GM12878 (cell line): ENCODE measurements around the gene CMTM1. TPM values are rescaled to one million over a fixed set of nuclear protein-coding genes. Genes with fewer than 3 reads are reported as not detected.

ENCODE experiments used
- ATAC-seq: fragments of 200-7000 bp; cut with Tn5 transposase; 3 replicates; pipeline ENCODE4 v1.9.1; 2020; ENCODE audit warnings: mild to moderate bottlenecking, moderate library complexity
- BruUV-seq: library from RNA; stranded (reverse); fragments of 400-500 nt; replicated peaks from 2 replicates; lab custom pipeline; 2021; lab: Mats Ljungman, UMichigan
- CTCF ChIA-PET: fragments of 300-600 bp; sonication (Branson Sonifier 250); formaldehyde crosslinking; extraction: SDS; loops from one replicate; lab custom pipeline; 2021; ENCODE audit warnings: inconsistent platforms; lab: Yijun Ruan, JAX
- POLR2A ChIA-PET: fragments of 350-600 bp; formaldehyde crosslinking; extraction: SDS; loops from one replicate; lab custom pipeline; 2021; ENCODE audit warnings: inconsistent platforms; lab: Charles Lee
- RAD21 ChIA-PET: fragments of 300-600 bp; sonication (Branson Sonifier 250); formaldehyde crosslinking; loops from one replicate; lab custom pipeline; 2023; ENCODE audit warnings: antibody characterized with exemption; ENCODE audit not compliant: unreplicated experiment; lab: Charles Lee
- SMC1A ChIA-PET: fragments of 300-600 bp; sonication (Branson Sonifier 250); formaldehyde crosslinking; loops from one replicate; lab custom pipeline; 2023; ENCODE audit not compliant: unreplicated experiment, uncharacterized antibody; lab: Charles Lee
- DNase-seq: peaks from one replicate; pipeline ENCODE4 v3.0.0-alpha.2; 2011; ENCODE audit warnings: low read depth, low spot score
- FAIRE-seq: peaks from 3 replicates; lab custom pipeline; 2011; peaks lifted over from hg19 to GRCh38; lab: Jason Lieb, UNC
- H2AFZ ChIP-seq: 2 replicates; pipeline ENCODE4 v1.6.0; 2011; ENCODE audit warnings: low read depth, low read length, control low read depth; ENCODE audit not compliant: control insufficient read depth
- H3K27ac ChIP-seq: 2 replicates; pipeline ENCODE4 v1.5.1; 2011; ENCODE audit warnings: control low read depth; ENCODE audit not compliant: control insufficient read depth, insufficient read depth
- H3K27me3 ChIP-seq, 2 experiments: replicated peaks in 1 of 2; 2 replicates each; pipeline versions ENCODE4 v1.6.0 to v1.6.1; 2011; ENCODE audit warnings: low read length in 1 of 2; ENCODE audit not compliant: control insufficient read depth in 2 of 2, insufficient read depth in 2 of 2
- H3K36me3 ChIP-seq, 2 experiments: 2 replicates each; pipeline ENCODE4 v1.5.1; 2011; ENCODE audit warnings: low read length in 1 of 2; ENCODE audit not compliant: control insufficient read depth in 2 of 2, insufficient read depth in 2 of 2
- H3K4me1 ChIP-seq: 2 replicates; pipeline ENCODE4 v1.6.1; 2011; ENCODE audit warnings: mild to moderate bottlenecking, low read length, moderate library complexity, mixed read lengths; ENCODE audit not compliant: control insufficient read depth, insufficient read depth
- H3K4me2 ChIP-seq: 2 replicates; pipeline ENCODE4 v1.6.0; 2011; ENCODE audit warnings: control low read depth; ENCODE audit not compliant: control insufficient read depth, insufficient read depth
- H3K4me3 ChIP-seq: fragments of 200-600 bp; sonication (generic); 2 replicates; pipeline ENCODE4 v1.5.1; 2016
- H3K79me2 ChIP-seq: 2 replicates; pipeline ENCODE4 v1.6.0; 2011; ENCODE audit warnings: low read length; ENCODE audit not compliant: control insufficient read depth, insufficient read depth
- H3K9ac ChIP-seq: 2 replicates; pipeline ENCODE4 v1.8.0; 2011; ENCODE audit warnings: low read length, control low read depth, mixed read lengths; ENCODE audit not compliant: control insufficient read depth, insufficient read depth
- H3K9me3 ChIP-seq: replicated peaks from 3 replicates; pipeline ENCODE4 v1.5.1; 2011; ENCODE audit warnings: mild to moderate bottlenecking, low read length; ENCODE audit not compliant: control insufficient read depth, insufficient read depth
- H4K20me1 ChIP-seq: 2 replicates; pipeline ENCODE4 v1.6.0; 2011; ENCODE audit not compliant: control insufficient read depth, insufficient read depth
- CBX5 ChIP-seq: sonication (generic); IDR thresholded peaks from 2 replicates; pipeline ENCODE4 v1.6.1; 2016; ENCODE audit warnings: low read depth, moderate library complexity, mild to moderate bottlenecking, inconsistent platforms
- NRF1 ChIP-seq: conservative IDR thresholded peaks from 2 replicates; pipeline ENCODE4 v1.6.1; 2011; ENCODE audit warnings: mild to moderate bottlenecking, low read depth, low read length, improper control_type of control experiment
- RAD51 ChIP-seq: fragments of 450-650 bp; IDR thresholded peaks from 2 replicates; pipeline ENCODE4 v1.6.1; 2016; ENCODE audit warnings: moderate library complexity, mild to moderate bottlenecking, inconsistent platforms
- WGBS: methylation state at CpG from one replicate; pipeline ENCODE4 v1.1.6; 2016; ENCODE audit warnings: low lambda C conversion rate; ENCODE audit not compliant: insufficient replicate concordance, insufficient coverage; ENCODE audit errors: missing lambda C conversion rate; 5-methylcytosine and 5-hydroxymethylcytosine counted together
- in situ Hi-C: fragments of 300-500 bp; cut with MboI; formaldehyde crosslinking; loops from 9 replicates; pipeline ENCODE4 v1.14.3; 2018; ENCODE audit warnings: mixed read lengths
- intact Hi-C: fragments of 100-400 bp; cut with micrococcal nuclease; formaldehyde crosslinking; loops from one replicate; pipeline ENCODE4 v1.14.2; 2022; ENCODE audit not compliant: unreplicated experiment
- polyA plus RNA-seq, 11 experiments: library from polyadenylated mRNA; depleted of rRNA in 4 of 11; unstranded in 6 of 11; stranded (reverse) in 5 of 11; fragments of >200 nt; fragmentation: Nextera tagmentation in 4 of 11; fragmentation: Illumina TruSeq in 1 of 11; extraction: Ambion mirVana in 4 of 11; extraction: Trizol in 1 of 11; gene quantifications; 1 replicate in 1 of 11; 2 replicates in 10 of 11; pipeline versions ENCODE4 v1.2.1 to v1.2.3, GENCODE V29; 2011 to 2016; ENCODE audit warnings: inconsistent platforms in 2 of 11, missing spikeins in 2 of 11, low read depth in 1 of 11
- total RNA-seq, 4 experiments: library from RNA; depleted of rRNA in 3 of 4; stranded (reverse); fragments of >200 nt in 3 of 4; fragmentation: Illumina TruSeq in 1 of 4; extraction: Trizol in 1 of 4; gene quantifications; 2 replicates each; pipeline versions ENCODE4 v1.2.1 to v1.2.3, GENCODE V29; 2013 to 2021

CMTM1 gene
- total and polyA plus RNA-seq, 10 of the 15 experiments (the other 5 are each of a cell fraction or from before 2014, with no cell fraction given), result 0.09 to 3.0 (median 1.4) TPM; not detected in 2

DNA sequence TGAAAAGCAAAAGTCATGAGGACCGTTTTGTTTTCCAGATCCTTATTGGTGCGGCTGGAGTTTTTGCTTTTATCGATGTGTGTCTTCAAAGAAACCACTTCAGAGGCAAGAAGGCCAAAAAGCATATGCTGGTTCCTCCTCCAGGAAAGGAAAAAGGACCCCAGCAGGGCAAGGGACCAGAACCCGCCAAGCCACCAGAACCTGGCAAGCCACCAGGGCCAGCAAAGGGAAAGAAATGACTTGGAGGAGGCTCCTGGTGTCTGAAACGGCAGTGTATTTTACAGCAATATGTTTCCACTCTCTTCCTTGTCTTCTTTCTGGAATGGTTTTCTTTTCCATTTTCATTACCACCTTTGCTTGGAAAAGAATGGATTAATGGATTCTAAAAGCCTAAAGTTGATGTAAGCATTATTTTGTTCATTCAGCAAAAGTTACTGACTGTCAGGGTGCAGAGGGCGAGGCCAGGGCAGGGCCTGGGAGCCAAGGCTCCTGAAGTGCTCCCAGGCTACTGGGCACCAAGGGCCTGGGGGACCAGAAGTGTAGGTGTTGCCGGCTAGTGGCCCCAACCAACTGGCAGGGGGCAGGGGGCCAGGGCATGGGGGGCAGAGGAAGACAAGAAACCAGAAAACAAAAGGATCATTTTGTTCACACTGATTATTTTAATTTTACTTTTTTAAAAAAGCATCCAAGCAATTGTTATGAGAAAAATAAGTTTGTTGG lies 21.8 kb downstream of the CMTM1 start:
- H3K79me2 ChIP-seq, result no peaks in the 10 kb centered on the region
- H3K4me3 ChIP-seq, result no peak overlapping the region
- FAIRE-seq, result no peak
- H3K9me3 ChIP-seq, result no peaks in the 10 kb centered on the region; the same call in 2 of the 3 replicates
- H3K9ac ChIP-seq, result no peak overlapping the region
- ChIA-PET POLR2A (no interaction called here), SMC1A (no interaction called here), RAD21 (interaction anchor here (1.3 to 3.1 kb wide), 3 partner anchors 72 to 182 kb away, joined by 6 to 51 read pairs (median 7); no protein-coding TSS in a partner anchor), CTCF (interaction anchor here (1.8 to 3.1 kb wide), 6 partner anchors 10 to 110 kb away, joined by 4 to 61 read pairs (median 22); no protein-coding TSS in a partner anchor)
- TF ChIP-seq CBX5 (no peak), NRF1 (no peak), RAD51 (no peak)
- BruUV-seq, result no TSS peak
- H3K27me3 ChIP-seq, result peaks cover 0 to 4% of the 10 kb centered on the region in 2 experiments; a peak in 1 of 4 replicates
- H3K27ac ChIP-seq, result no peak overlapping the region
- H3K4me1 ChIP-seq, result no peaks in the 10 kb centered on the region; the same call in 1 of the 2 replicates
- no peak for ATAC-seq
- WGBS, result 62% methylated on average over 7 of the region's 7 CpGs
- in situ Hi-C loops (loop anchor here (5.0 kb wide), 1 partner anchor 181 kb away; no protein-coding TSS in a partner anchor), intact Hi-C loops (no loop called here)
- H4K20me1 ChIP-seq, result no peaks in the 10 kb centered on the region
- no peak overlapping the region for H3K4me2 ChIP-seq
- H2AFZ ChIP-seq, result no peak overlapping the region
- no peaks in the 10 kb centered on the region for H3K36me3 ChIP-seq
- no peak for DNase-seq
